ENCODE results near the gene HOXC10. TPM values are rescaled to one million over a fixed set of nuclear protein-coding genes. Genes with fewer than 3 reads are reported as not detected.
A peak's percentile ranks its signal among the peaks of the same experiment; 100 is the strongest.

Gene HOXC10
- total and polyA plus RNA-seq, 7 experiments from 2014 or later = not detected

DNA sequence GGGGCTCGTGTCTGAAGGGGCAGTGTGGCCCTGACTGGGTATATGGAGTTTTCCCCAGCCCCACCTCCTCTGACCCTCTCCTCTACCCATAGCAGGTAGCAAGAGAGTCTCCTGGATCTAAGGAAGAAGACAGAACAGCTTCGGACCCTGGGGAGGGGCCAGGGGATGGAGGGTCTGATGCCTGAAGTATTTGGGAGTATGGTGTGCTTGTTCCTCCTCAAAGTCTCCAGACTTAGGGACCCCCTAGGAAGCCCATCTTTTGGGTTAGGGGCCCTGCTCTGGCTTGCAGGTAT lies 23.3 kb downstream of the HOXC10 start:
- Mint-ChIP-seq H3K9me3 (no peaks in the 10 kb centered on the region), H3K36me3 (no peaks in the 10 kb centered on the region), H3K27me3 (peaks cover 90 to 97% (median 92%) of the 10 kb centered on the region in 5 donors), H3K27ac (no peak overlapping the region), H3K4me3 (peak overlapping the region in 4 of 10 donors; percentile 36 to 75 (median 53)), H3K4me1 (peaks cover 15 to 53% (median 28%) of the 10 kb centered on the region in 7 donors)
- Histone ChIP-seq H3K27me3 (ENCODE audit: control insufficient read depth in 2 of 2, insufficient read depth in 2 of 2, low read length in 2 of 2) (peaks cover 29 to 65% of the 10 kb centered on the region in 2 donors), H3K9me3 (ENCODE audit: control insufficient read depth in 2 of 3, low read length in 3 of 3) (no peaks in the 10 kb centered on the region), H3K27ac (ENCODE audit: low read depth, low read length) (no peak overlapping the region), H3K4me1 (ENCODE audit: control insufficient read depth in 2 of 2, insufficient read depth in 2 of 2, low read length in 2 of 2) (peaks cover 6 to 23% of the 10 kb centered on the region in 2 donors), H3K36me3 (ENCODE audit: control insufficient read depth in 2 of 3, insufficient read depth in 3 of 3, low read length in 3 of 3) (no peaks in the 10 kb centered on the region), H3K4me3 (ENCODE audit: low read length) (no peak overlapping the region)
- intact Hi-C loops (cut with micrococcal nuclease) = loop anchor here (2.0 to 10.0 kb wide), 3 partner anchors 19 to 367 kb away; no protein-coding TSS in a partner anchor
- DNase-seq = no peak
- ChIA-PET POLR2A (no interaction called here), CTCF (interaction anchor here (1.1 to 7.0 kb wide), 4 partner anchors 25 to 199 kb away, joined by 5 to 71 read pairs (median 46); partner anchors contain the start of genes HOXC5 and SMUG1)
- no peak for ATAC-seq

DNA sequence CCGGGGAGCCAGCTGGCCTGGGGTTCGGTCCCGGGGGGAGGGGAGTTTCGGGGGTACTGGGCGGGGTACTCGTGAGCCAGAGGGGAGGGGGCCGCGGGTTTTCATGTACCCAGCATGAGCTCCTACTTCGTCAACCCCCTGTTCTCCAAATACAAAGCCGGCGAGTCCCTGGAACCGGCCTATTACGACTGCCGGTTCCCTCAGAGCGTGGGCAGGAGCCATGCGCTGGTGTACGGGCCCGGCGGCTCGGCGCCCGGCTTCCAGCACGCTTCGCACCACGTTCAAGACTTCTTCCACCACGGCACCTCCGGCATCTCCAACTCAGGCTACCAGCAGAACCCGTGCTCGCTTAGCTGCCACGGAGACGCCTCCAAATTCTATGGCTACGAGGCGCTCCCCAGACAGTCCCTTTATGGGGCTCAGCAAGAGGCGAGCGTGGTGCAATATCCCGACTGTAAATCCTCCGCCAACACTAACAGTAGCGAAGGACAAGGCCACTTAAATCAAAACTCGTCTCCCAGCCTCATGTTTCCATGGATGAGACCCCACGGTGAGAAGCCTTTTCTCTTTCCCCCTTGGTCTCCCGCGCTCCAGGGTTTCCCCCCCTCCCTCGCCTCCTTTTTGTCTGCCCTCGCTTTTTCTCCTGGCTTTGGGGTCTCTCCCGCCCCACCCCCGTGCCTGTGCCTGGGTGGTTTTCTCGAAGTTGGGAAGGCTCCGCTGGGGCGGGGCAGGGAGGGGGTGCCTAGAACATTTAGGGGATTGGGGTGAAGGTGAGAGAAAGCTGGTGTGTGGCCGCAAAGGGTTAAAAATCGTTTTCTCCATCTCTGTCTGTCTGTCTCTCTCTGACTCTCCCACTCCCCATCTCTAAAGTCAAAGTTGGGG lies 24.5 kb downstream of the HOXC10 start:
- intact Hi-C loops (cut with micrococcal nuclease) = loop anchor here (2.0 to 10.0 kb wide), 3 partner anchors 17 to 365 kb away; no protein-coding TSS in a partner anchor
- Histone ChIP-seq H3K27ac (ENCODE audit: low read depth, low read length) (no peak overlapping the region), H3K9me3 (ENCODE audit: control insufficient read depth in 2 of 3, low read length in 3 of 3) (no peaks in the 10 kb centered on the region), H3K27me3 (ENCODE audit: control insufficient read depth in 2 of 2, insufficient read depth in 2 of 2, low read length in 2 of 2) (peaks cover 25 to 67% of the 10 kb centered on the region in 2 donors), H3K36me3 (ENCODE audit: control insufficient read depth in 2 of 3, insufficient read depth in 3 of 3, low read length in 3 of 3) (no peaks in the 10 kb centered on the region), H3K4me1 (ENCODE audit: control insufficient read depth in 2 of 2, insufficient read depth in 2 of 2, low read length in 2 of 2) (peaks cover 6 to 23% of the 10 kb centered on the region in 2 donors), H3K4me3 (ENCODE audit: low read length) (no peak overlapping the region)
- DNase-seq (peak in 2 of 9 donors; percentile 33 to 43), ATAC-seq (peak; percentile 31)
- Mint-ChIP-seq H3K36me3 (no peaks in the 10 kb centered on the region), H3K4me3 (peak overlapping the region; percentile 55 to 84 (median 76)), H3K9me3 (peaks cover 0 to 1% (median 0%) of the 10 kb centered on the region in 11 donors), H3K27me3 (peaks cover 87 to 97% (median 90%) of the 10 kb centered on the region in 5 donors), H3K27ac (peak overlapping the region in 3 of 9 donors; percentile 38 to 69 (median 55)), H3K4me1 (peaks cover 16 to 53% (median 28%) of the 10 kb centered on the region in 7 donors)
- POLR2A ChIA-PET = interaction anchor here (0.6 to 0.7 kb wide), 3 partner anchors 10 to 1905 kb away, joined by 3 read pairs; no protein-coding TSS in a partner anchor
- CTCF ChIA-PET = interaction anchor here (0.7 to 7.0 kb wide), 3 partner anchors 182 to 247 kb away, joined by 4 to 71 read pairs (median 55); partner anchors contain the start of gene SMUG1

- peaks cover 21 to 60% (median 34%) of the 10 kb centered on the region in 7 donors for H3K4me1 Mint-ChIP-seq
Measured at GRCh38 chr12:54010053-54010971, 25.4 kb downstream of the HOXC10 start.

GRCh38 chr12:54010972-54011664 lies 26.2 kb downstream of the HOXC10 start:
- no peak for ATAC-seq
- Mint-ChIP-seq H3K4me3 (peak overlapping the region in 3 of 10 donors; percentile 23 to 48 (median 25)), H3K27ac (no peak overlapping the region), H3K27me3 (peaks cover 89 to 97% (median 94%) of the 10 kb centered on the region in 5 donors), H3K4me1 (peaks cover 18 to 55% (median 32%) of the 10 kb centered on the region in 7 donors), H3K9me3 (peaks cover 0 to 1% (median 0%) of the 10 kb centered on the region in 11 donors), H3K36me3 (no peaks in the 10 kb centered on the region)
- intact Hi-C loops (cut with micrococcal nuclease) = no loop called here
- ChIA-PET POLR2A (interaction anchor here (0.7 to 0.9 kb wide), 2 partner anchors 25 to 195 kb away, joined by 3 read pairs; no protein-coding TSS in a partner anchor), CTCF (interaction anchor here (1.3 kb wide), 2 partner anchors 20 to 191 kb away, joined by 3 to 5 read pairs; no protein-coding TSS in a partner anchor)
- H3K27me3 ChIP-seq (ENCODE audit: control insufficient read depth in 2 of 2, insufficient read depth in 2 of 2, low read length in 2 of 2) = peaks cover 30 to 72% of the 10 kb centered on the region in 2 donors
- no peak for DNase-seq
- no peak overlapping the region for H3K27ac ChIP-seq (ENCODE audit: low read depth, low read length)
- no peak overlapping the region for H3K4me3 ChIP-seq (ENCODE audit: low read length)
- no peaks in the 10 kb centered on the region for H3K9me3 ChIP-seq (ENCODE audit: control insufficient read depth in 2 of 3, low read length in 3 of 3)
- peaks cover 13 to 19% of the 10 kb centered on the region in 2 donors for H3K4me1 ChIP-seq (ENCODE audit: control insufficient read depth in 2 of 2, insufficient read depth in 2 of 2, low read length in 2 of 2)
- no peaks in the 10 kb centered on the region for H3K36me3 ChIP-seq (ENCODE audit: control insufficient read depth in 2 of 3, insufficient read depth in 3 of 3, low read length in 3 of 3)

More at GRCh38 chr12:54010053-54010971, 25.4 kb downstream of the HOXC10 start:
- peaks cover 28 to 71% of the 10 kb centered on the region in 2 donors for H3K27me3 ChIP-seq (ENCODE audit: control insufficient read depth in 2 of 2, insufficient read depth in 2 of 2, low read length in 2 of 2)
- no peak for ATAC-seq
- H3K27ac Mint-ChIP-seq = peak overlapping the region in 1 of 9 donors; percentile 52
- no peaks in the 10 kb centered on the region for H3K36me3 Mint-ChIP-seq
- no peak for DNase-seq
- peaks cover 89 to 97% (median 94%) of the 10 kb centered on the region in 5 donors for H3K27me3 Mint-ChIP-seq
- no peak overlapping the region for H3K4me3 ChIP-seq (ENCODE audit: low read length)
- no peaks in the 10 kb centered on the region for H3K9me3 ChIP-seq (ENCODE audit: control insufficient read depth in 2 of 3, low read length in 3 of 3)
- intact Hi-C loops (cut with micrococcal nuclease) = no loop called here
- ChIA-PET POLR2A (interaction anchor here (0.7 to 0.9 kb wide), 2 partner anchors 24 to 196 kb away, joined by 3 read pairs; no protein-coding TSS in a partner anchor), CTCF (interaction anchor here (1.3 to 7.0 kb wide), 3 partner anchors 21 to 192 kb away, joined by 3 to 55 read pairs (median 5); partner anchors contain the start of gene SMUG1)
- peaks cover 13 to 23% of the 10 kb centered on the region in 2 donors for H3K4me1 ChIP-seq (ENCODE audit: control insufficient read depth in 2 of 2, insufficient read depth in 2 of 2, low read length in 2 of 2)
- H3K27ac ChIP-seq (ENCODE audit: low read depth, low read length) = no peak overlapping the region
- no peaks in the 10 kb centered on the region for H3K36me3 ChIP-seq (ENCODE audit: control insufficient read depth in 2 of 3, insufficient read depth in 3 of 3, low read length in 3 of 3)
- peak overlapping the region in 5 of 10 donors; percentile 51 to 81 (median 76) for H3K4me3 Mint-ChIP-seq
- peaks cover 0 to 1% (median 0%) of the 10 kb centered on the region in 11 donors for H3K9me3 Mint-ChIP-seq

GRCh38 chr12:54011665-54012532 lies 27.0 kb downstream of the HOXC10 start:
- no peak for ATAC-seq
- Mint-ChIP-seq H3K27me3 (peaks cover 83 to 97% (median 88%) of the 10 kb centered on the region in 5 donors), H3K27ac (no peak overlapping the region), H3K9me3 (peaks cover 0 to 1% (median 0%) of the 10 kb centered on the region in 11 donors), H3K4me1 (peaks cover 13 to 51% (median 27%) of the 10 kb centered on the region in 7 donors), H3K36me3 (no peaks in the 10 kb centered on the region), H3K4me3 (peak overlapping the region in 2 of 10 donors; percentile 25 to 48)
- POLR2A ChIA-PET = interaction anchor here (0.8 kb wide), 1 partner anchor 212 kb away, joined by 3 read pairs; no protein-coding TSS in a partner anchor
- Histone ChIP-seq H3K27me3 (ENCODE audit: control insufficient read depth in 2 of 2, insufficient read depth in 2 of 2, low read length in 2 of 2) (peaks cover 31 to 72% of the 10 kb centered on the region in 2 donors), H3K9me3 (ENCODE audit: control insufficient read depth in 2 of 3, low read length in 3 of 3) (no peaks in the 10 kb centered on the region), H3K27ac (ENCODE audit: low read depth, low read length) (no peak overlapping the region), H3K4me3 (ENCODE audit: low read length) (no peak overlapping the region), H3K4me1 (ENCODE audit: control insufficient read depth in 2 of 2, insufficient read depth in 2 of 2, low read length in 2 of 2) (peaks cover 13% of the 10 kb centered on the region in 2 donors), H3K36me3 (ENCODE audit: control insufficient read depth in 2 of 3, insufficient read depth in 3 of 3, low read length in 3 of 3) (no peaks in the 10 kb centered on the region)
- intact Hi-C loops (cut with micrococcal nuclease) = no loop called here
- no peak for DNase-seq
- CTCF ChIA-PET = interaction anchor here (1.1 kb wide), 1 partner anchor 204 kb away, joined by 3 read pairs; no protein-coding TSS in a partner anchor
